SHP77 treated with DMSO at 0.1 percent for 48 hours (cell line): ENCODE results near the gene AUTS2.

Experiments used
- DNase-seq: peaks from one replicate; lab custom pipeline; 2025; lab: John Stamatoyannopoulos, UW

AUTS2 gene

DNA sequence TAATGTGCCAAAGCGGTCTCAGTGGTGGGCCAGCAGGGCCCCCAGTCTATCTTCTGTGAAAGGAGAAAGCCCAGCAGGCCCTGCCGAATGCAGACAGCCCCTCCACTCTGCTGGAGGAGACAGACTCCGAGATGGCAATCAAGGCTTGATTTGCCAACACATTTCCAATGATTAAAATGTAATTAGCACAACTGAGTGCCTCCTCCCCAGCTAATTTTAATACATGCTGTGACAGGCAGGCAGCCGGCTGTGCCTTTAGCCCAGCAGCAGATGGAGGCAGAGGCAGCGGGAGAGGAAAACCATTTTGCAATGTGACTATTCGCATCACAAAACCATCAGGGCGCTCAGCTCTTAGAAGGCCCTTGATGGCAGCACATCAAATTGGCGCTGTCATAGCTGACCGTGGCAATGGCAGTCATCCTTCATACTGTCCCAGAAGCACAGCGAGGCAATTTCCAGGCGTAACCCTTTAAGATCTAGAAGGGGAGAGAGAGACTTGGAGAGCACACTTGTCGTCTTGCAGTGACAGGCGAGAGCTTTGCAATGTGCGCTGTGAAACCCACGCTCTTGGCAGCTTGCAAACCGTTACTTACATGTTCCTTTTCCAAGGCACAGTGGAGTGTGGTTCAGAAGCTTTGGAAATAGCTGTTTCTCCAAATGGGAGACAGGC lies 818.8 kb downstream of the AUTS2 start:
- no peak for DNase-seq

GRCh38 chr7:70419526-70420380 lies 821.5 kb downstream of the AUTS2 start:
- no peak for DNase-seq

- DNase-seq = no peak
Measured at GRCh38 chr7:70420381-70420662, 822.0 kb downstream of the AUTS2 start.

GRCh38 chr7:70421319-70421718 lies 823.0 kb downstream of the AUTS2 start:
- DNase-seq = no peak

- no peak for DNase-seq
Measured at GRCh38 chr7:70426249-70426880, 828.1 kb downstream of the AUTS2 start.

- DNase-seq = peak; percentile 36
Measured at GRCh38 chr7:70432567-70433001, 834.3 kb downstream of the AUTS2 start.

DNA sequence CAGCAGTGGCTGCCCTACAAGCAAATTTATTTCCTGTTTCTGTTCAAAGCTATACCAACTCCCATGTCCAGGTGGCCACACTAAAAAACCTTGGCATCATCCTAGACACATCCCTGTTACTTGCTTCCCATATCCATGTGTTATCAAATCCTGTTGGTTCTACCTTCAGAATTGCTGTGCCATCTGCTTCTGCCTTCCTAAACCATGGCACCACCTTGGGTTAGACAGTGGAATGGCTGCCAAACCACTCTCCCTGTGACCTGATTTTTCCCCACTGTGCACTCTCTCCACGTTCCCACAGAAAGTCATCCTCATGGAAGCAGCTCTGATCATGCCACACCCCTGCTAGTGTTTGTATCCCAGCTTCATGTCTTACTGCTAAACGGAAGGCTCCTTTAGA lies 836.1 kb downstream of the AUTS2 start:
- DNase-seq = no peak

DNA sequence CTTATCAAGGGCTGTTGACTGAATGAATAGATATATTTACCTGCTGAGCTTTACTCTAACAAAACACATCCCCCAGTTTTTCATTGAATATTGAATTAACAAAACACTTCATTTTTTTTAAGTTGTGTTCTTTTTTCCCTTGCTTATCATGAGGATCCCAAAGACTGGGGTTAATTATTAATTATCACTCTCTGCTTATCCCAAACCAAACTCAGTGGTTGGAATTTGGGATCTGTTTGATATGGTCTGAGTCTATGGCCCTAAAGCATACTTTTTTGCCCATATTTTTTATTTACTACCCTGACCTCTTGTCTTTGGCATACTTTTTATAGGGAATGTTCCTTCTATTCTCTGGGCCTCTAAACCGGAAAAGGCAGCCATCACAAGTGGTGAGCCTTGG lies 836.5 kb downstream of the AUTS2 start:
- DNase-seq = no peak

DNA sequence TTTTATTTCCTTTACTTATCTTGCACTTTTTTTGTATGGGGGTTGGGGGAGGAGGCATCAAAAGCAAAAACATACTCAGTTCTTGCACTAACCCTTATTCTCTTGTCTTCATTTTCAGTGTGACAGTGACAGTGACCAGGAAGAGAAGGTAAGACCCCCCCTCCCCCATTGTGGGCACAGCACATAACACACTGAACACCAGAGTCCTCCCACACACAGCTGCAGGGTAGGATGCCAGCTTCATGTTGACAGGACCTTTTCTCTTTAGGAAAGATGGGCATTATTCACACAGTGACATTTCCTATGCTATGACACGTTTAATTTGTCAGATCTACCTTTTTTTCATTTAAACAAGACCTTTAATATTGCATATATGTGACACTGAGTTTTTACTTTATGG lies 837.4 kb downstream of the AUTS2 start:
- no peak for DNase-seq

DNA sequence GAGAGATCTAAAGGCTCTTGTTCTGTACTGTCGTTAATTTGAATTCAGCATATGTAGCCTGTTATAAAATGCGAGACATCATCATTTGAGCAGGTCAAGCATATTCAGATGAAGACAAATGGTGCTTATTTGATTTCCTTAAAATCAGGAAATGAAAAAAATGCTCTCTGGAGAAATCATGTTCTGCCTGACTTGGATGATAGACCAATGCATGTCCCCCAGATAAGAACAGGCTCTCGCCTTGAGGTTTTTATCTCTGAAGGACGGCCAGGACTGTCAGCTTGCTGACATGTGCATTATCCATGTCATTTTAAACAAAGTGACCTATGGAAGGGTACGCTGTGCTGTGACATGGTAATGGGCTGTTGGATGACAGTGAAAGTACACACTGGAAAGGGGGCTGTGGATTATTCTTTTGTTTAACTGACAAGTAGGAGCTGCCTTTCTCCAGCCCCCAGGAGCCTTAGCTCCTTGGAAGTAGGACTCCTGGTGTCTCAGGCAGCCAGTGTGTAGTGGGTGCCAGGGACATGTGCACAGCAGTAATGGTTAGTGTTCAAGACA lies 838.6 kb downstream of the AUTS2 start:
- DNase-seq = no peak

DNA sequence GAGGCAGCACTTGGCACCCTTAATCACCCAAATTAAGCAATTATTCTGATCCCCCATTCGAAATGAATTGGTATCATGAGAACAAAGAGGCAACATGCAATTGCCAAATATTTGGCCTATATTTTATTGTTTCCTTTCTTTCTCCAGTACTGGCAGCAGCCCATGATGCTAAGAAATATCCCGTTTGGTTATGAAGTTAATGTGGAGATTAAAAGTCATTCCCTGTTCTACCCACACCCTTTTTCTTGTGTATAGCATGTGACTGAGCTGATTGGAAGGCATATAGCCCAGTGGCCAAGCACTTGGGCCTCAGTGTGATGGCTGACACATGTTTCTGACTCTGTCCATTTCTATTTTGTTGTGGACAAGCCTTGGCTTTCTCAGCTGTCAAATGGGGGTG lies 841.4 kb downstream of the AUTS2 start:
- DNase-seq = no peak

- peak; percentile 16 for DNase-seq
Measured at GRCh38 chr7:70446448-70447143, 848.3 kb downstream of the AUTS2 start.

DNA sequence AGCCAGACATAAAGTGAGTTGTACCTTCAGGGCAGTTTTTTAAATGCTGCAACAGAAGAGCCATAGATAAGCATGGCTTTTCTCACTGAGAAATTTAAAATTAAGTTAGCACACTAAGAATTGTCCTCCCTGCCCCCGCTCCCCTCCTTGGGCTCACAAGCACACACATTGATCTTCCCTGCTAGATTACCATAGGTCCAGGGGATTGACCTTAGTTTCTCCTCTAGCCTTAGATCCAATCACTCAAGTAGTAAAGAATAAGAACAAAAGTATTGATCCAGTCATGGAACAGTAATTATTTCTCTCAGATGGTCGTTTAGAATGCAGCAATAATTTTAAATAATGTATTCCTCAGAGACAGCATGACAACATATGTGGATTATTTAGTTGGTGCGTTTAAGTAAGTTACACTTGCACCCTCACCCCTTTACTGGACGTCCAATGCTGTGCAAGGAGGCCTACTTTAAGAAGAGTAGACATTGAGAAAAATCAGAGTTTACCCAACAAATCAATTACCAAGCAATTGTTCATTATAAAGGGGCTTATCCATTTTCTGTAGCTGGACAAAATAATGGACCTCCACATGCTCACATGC lies 850.1 kb downstream of the AUTS2 start:
- no peak for DNase-seq

GRCh38 chr7:70450731-70451130 lies 852.5 kb downstream of the AUTS2 start:
- DNase-seq = no peak

DNA sequence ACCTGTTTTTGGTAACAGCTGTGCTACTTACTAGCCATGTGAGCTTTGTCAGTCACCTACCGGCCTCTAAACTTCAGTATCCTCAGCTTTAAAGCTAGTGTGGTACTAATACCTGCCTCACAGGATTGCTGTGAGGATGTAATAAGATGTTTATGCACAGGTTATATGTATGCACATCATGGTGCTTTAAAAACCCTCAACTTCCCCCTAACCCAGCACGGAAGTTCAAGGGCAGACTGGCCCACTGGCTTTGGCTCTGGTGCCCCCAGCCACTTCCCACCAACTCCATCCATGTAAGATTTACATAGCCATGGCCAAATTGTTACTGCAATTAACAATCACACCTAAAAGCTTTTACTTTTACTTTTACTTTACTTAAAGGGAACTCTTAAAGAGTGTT lies 857.6 kb downstream of the AUTS2 start:
- DNase-seq = no peak

DNA sequence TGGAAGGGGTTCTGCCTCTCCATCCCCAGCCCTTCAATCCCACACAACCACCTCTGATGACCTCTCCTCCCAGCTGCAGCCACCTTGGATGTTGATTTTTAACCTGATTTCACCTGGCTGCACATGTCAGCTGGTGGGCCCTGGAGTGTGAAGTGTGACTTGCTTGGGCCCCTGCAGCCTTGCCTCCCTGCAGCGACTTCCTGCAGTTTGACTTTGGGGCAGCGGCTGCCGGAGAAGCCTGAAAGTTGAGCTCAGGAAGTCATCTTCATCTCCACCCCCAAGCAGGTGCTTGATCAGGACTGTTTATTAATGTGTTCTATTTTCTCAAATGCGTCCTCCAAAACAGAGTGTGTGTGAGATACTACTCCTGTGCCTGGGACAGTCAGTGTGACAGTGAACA lies 858.4 kb downstream of the AUTS2 start:
- DNase-seq = no peak

DNA sequence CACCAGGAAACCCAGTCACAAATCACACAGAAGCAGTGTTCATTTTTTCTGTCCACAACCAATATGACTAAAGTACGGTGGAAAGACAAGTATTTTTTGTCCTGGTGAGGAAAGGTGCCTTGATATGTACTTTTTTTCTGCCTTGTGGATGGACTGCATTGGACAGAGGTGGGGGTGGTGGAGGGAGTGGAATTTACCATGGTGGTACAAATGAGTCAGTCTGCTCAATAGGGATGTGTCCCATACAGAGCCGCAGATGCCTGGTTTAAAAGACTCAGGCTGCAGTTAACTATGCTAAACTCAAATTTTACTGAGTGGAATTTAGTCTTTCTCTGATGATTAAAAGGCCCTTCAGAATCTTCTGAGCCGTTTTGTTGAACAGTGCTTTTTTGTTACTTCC lies 859.2 kb downstream of the AUTS2 start:
- DNase-seq = no peak

DNA sequence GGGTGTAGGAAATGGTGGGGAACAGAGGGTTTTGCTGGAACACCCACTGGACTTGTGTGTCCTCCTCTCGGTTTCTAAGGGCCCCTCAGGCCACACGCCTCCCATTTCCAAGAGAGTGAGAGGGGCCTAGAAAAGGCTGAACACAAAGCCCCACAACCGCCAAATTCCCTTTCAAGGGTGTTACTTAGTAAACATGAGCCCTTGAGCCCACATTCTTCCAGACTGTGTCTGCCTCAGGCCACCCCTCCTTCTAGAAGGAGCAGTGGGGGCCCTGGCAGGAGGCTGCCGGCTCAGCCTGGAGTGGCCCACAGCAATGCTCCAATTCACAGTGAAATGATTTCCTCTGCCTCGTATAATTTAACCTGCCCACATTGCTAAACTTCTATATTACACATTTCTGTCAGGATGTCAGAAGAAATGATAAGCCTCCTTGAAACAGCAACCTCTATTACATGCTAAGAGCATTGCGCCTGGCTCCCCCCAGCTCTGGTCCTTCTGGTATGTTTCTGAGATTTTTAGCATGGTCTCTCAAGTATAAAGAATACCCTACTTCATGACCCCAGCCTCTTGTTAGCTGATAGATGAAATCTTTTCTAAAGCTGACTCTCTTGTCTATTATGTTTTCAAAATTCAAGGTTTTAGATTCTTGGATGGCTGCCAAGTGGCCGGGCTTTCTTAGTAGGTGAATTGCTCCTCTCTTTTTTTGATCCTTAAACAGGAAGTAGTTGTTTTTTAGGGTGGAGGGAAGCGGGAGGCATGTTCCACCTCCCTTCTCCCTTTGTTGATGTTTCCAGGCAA lies 859.8 kb downstream of the AUTS2 start:
- no peak for DNase-seq

GRCh38 chr7:70458745-70459144 lies 860.5 kb downstream of the AUTS2 start:
- DNase-seq = no peak

DNA sequence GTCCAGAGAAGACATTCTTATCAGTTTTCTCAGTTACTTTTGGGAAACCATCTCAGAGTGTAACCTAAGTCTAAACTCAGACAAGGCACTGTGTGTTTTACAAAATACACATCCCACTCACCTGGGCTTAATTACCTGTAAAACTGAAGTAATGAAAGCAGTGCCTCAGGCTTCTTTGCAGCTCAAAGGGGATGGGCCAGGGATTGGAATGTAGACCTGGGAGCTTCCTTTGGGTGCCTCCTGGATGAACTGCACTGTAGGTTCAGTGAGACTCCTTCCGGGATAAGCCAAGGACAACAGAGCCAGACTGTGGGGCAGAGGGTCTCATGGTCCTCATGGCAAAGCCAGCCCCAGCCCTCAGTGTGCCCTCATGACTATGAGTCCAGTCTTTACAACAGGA lies 861.3 kb downstream of the AUTS2 start:
- no peak for DNase-seq

DNA sequence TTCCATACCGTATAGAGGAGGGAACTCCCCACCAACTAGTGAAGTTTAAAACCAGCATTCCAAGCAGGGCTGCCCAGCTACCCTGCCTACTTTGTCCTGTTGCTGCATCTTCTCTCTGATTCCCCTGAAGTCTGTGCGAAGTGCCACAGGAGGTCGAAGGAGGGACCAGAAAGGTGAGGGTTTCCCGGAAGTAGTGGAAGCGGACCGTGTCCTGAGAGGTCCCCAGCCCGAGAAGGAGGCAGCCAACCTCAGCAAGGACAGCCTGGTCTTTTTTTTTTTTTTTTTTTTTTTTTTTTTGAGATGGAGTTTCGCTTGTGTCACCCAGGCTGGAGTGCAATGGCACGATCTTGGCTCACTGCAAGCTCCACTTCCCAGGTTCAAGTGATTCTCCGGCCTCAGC lies 861.8 kb downstream of the AUTS2 start:
- DNase-seq = no peak
